Measurements from ENCODE around the gene INSIG2. TPM values are rescaled to one million over a fixed set of nuclear protein-coding genes. Genes with fewer than 3 reads are reported as not detected.

INSIG2 gene
- total RNA-seq, 2 experiments from 2014 or later, result 21.7 to 22.2 TPM

Other genes starting within 250 kb of the INSIG2 start
- gene CCDC93, start 74.4 kb upstream of the INSIG2 start, total RNA-seq, result 10 to 100 TPM; 36.9 to 42.0 TPM

Data from activated CD8-positive, alpha-beta memory T cell treated with anti-CD3 and anti-CD28 coated beads, Interleukin-2, amount 10 ng/mL, durations not matched to agents 7 days and 5 days (primary cell).